GM19023 (cell line): ENCODE measurements around the gene WWC1.

Source experiments
- ATAC-seq: cut with Tn5 transposase; IDR thresholded peaks from one replicate; pipeline ENCODE4 v1.9.1; 2021; ENCODE audit warnings: mild to moderate bottlenecking, moderate library complexity; ENCODE audit not compliant: unreplicated experiment

WWC1 gene

DNA sequence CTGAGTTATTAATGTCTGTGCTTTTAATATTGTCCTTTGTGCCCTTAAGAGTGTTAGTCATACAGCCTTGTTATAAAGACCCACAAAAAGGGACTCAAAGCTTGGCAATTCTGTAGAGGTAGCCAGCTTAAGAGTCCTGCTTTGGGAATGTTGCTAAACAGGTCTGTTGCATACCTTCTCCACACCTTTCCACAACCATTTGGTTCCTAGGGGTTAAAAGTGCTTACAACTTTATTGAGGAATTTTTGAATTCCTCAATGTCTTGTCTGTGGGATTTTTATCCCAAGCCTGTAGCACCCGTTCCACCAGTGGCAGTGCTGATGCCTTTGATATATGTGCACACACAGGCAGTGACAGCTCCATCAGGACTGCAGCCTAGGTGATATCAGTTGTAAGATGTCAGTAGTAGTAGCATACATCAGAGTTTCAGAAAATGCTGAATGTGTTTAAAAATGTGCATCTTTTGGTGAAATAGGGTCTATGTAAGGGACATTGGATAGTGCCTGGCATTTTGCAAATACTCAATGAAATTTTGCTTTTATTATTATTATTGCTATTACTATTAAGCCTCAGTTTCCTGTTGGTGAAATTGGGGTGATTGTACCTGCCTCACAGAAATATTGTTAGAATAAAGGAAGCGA is 68.5 kb downstream of the WWC1 start:
- ATAC-seq = no peak

DNA sequence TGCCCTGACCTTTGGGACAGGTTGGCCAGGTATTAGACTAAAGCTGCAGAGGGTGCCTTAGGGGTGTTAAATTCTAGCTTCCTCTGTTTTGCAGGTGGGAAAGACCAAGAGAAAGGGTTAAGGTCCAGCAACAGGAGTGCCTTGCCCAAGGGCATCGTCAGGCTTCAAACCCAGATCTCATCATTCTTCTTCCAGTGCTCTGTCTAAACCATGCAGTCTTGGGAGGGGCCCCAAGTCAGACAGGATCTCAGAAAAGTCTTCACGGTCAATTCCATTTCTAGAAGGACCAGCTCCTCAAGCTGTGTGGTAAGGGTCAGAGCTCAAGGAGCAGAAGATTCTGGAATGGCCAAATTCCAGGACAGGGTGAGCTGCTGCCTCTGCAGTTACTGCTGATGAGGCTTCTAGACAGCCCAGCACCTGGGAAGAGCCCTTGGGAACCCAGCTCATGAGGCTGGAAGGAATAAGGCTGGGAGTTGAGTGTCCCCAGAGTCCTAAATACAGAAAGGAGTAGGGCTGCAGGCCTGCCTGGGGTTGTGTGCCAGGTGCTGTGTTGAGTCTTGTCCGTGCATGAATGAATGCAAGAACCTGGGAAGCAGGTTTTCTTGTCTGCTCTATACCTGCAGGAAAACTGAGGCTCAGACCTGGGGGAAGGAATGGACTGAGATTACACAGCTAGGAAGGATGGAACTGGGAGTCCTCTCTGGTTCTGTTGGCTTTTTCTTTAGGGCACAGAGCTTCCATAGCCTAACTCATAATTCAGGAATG is 69.3 kb downstream of the WWC1 start:
- ATAC-seq = no peak

DNA sequence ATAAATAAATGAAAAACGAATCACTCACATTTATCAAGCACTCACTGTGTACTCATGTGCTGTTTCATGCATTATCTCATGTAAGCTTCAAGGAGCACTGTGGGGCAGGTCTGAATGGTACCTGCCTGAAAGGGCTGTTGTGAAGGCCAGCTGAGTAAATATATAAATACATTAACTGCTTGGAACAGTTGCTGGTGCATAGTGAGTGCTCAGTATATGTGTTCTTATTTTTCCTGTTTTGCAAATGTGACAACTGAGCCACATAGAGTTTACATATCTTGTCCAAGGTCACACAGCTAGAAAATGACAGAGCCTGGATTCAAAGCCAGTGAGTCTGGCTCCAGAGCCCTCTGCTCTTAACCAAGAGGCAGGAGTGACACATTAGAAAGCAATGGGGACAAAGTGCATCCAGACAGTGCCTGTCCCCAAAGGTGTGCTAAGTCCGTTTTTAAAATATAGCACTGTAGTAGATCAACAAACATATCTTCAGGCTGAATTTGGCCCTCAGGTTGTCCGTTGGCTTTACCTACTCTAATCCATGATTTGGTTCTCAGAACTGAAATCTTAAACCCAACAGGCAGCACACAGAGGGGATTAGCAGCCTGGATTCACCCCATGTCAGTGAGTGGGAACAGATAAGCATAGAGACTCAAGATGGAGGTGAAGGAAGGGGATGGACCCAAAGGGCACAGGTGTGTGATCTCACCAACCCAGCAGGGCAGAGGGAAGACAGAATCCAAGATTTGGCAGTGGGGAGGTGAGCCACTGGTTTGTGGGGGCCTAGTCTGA is 70.8 kb downstream of the WWC1 start:
- no peak for ATAC-seq

DNA sequence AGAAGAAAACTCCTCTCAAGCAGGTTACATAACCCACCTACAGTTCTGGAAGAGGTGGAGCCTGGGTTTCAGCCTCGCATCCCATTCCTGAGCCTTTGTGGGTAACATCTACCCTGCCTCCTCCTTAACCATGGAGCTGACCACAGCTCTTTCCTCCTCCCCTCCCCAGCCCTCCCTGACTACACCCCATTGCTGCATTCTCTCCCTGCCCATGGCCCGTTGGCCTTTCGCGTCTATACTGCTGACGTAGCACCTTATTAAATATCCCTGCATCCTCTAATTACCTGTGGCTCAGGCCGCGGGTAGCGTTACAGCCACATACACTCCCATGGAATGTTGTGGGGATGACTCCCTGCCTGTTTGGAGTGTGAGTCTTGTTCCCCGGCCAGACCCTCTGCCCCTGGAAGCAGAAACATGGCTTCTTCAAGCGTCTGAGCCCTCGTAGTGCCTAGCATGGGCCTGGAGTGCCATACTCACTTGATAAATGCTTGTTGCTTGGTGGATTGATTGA is 72.8 kb downstream of the WWC1 start:
- ATAC-seq = no peak

DNA sequence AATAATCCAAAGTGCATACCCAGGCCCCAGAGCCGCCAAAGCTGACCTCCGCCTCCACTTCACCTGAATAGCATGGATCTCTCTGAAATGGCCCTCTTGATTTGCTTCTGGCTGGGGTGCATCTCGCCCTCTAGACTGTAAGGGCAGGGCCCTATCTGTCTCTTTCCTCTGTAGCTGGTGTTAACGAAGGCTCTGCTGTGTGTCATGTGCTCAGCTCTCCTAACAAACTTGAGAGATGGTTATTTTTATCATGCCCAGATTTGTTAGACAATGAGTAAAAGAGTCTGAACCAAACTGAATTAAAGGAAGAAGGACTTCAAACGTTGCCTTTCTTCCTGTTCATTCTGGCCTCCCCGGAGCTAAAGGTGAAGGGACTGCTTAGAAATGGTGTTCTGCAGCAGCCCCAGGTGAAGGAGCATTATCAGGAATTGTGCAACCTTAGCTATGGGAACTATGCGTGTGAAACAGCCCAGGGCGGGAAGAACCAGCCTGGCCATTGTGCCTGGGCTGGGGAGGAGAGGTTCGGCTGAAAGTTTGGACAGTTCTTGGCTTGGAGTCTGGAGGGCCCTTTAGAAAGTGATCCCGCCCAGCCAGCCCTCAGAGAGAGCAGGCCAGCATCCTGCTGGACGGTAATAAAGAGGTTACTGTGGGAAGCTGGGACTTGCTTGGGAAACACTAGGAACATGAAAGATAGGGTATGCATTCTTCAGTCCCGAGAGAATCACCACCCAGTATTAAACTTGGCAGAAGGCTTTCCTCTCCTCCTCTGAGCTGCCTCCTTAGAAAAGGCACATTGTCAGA is 73.5 kb downstream of the WWC1 start:
- ATAC-seq = no peak

DNA sequence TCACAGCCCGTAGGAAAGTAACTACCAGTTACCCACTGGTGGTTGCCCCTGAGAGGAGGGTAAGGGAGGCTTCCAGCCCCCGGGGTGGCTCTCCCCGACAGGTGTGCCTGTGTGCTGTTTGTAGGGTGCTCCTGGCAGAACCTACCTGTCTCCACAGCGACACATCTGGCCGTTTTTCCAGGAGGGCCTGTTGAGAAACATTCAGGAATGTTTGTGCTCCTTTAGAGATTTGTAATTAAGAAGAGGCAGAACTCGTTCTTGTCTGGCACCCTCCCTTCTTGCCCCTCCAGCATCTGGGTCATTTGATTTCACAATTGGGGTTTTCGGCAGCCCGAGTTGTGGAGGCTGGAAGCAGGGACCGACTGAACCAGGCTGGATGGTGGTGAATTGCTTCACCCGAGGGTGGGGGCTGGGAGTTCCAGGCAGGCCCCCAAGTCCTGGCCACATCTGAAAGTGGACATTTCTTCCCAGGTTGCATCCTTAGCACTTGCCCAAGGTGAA is 74.2 kb downstream of the WWC1 start:
- no peak for ATAC-seq

DNA sequence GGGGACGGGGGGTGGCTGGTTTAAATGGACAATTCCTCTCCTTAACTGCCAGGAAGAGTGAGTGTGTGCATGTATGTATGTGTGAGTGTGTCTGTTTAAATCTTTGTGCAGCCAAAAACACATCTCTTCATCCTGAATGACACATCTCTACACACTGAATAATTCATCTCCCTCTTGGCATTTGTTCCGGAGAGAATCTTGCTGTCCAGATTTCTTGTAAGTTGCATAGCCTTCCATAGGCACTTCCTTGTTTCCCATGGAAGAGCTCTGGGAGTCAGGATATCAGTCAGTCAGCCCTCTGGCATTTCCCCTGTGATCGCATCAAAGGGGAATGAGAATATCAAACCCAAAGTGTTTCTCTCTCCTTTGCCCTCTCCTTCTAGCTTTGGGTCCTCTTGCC is 74.7 kb downstream of the WWC1 start:
- no peak for ATAC-seq

DNA sequence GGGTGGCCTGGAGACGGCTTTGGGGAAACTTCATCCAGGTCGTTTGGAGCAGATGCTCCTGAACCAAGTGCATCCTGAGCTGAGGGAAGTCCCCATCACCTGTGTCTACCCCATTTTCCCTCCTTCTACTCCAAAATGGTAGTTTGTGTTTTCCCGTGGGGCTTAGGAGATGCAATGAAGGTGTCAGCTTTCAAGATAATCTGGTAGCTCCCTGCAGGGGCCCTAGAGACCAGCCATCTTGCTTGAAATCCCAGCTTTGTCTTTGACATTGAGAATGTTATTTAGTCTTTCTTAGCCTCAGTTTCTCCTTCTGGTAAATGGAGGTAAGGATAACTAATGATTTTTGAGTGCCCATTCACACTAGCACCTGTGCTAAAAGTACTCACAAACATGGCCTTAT is 77.4 kb downstream of the WWC1 start:
- ATAC-seq = no peak

DNA sequence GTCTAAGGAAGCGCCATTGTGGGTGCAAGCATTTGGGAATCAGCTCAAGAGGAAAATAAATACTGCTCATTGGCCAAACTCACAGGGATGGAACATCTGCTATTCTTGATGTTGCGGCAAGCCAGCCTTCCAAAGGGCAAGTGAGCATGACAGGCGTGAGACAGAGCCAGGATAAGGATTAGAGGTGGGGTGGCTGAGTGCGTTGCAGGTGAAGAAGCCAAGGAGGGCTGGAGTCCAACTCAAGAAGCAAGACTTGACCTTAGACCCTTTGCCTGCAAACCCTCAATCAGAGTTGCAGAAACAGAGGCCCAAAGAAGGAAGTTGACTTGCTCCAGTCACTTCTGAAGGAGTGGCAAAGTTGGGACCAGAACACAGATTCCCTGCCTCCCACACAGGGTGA is 79.4 kb downstream of the WWC1 start:
- no peak for ATAC-seq

DNA sequence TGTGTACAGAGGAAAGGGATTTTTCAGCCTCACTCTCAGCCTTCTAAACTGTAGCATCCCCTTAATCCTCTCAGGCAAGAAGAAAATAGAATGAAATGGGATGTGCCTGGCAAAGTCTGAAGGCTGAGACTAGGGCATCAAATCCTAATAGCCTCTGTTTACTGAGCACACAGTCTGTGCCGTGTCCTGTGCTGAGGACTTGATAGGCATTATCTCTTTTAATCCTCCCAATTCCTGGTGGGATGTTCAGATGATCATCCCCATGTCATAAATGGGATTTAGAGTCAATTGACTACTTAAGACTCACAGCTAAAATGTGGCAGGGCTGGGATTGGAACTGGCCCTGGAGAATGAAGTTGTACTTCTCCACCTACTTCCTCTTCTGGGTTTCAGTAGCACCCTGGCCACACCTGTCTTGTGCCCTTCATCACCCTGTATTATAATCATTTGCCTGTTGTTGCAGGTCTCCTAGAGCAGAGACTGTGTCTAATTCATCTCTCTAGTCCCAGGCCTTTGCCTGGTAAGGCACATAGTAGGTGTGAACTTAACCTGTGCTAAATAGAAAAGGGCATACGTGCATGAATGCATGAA is 81.0 kb downstream of the WWC1 start:
- ATAC-seq = no peak

DNA sequence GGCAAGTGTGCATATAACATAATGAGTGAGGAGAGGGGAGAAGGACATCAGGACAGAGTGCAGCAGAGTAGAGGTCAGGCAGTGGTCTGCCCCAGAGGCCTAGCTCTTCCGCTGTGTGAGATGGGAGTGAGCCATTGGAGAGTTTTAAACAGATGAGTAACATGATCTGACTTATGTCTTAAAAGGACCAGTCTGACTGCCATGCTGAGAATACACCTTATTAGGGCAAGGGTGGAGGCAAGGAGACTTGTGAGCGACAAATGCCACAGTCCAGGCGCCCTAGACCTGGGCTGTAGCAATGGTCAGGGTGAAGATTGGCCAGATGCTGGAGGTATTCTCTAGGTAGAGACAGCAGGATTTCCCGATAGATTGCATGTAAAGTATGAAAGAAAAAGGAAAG is 83.1 kb downstream of the WWC1 start:
- no peak for ATAC-seq

DNA sequence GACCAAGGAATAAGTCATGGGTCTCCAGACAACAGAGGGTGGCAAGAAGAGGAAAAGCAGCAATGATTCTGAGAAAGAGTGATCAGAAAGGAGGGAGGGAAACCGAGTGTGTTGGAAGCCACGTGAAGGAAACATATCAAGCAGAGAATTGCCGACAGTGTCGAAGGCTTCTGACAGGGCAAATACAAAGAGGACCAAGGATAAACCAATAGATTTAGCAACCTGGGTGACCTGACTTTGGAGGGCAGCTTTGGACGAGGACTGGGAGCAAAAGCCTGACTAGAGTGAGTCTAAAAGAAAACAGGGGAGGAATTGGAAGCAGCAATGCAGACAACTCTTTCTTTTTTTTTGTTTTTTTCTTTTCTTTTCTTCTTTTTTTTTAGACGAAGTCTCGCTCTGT is 83.8 kb downstream of the WWC1 start:
- no peak for ATAC-seq

DNA sequence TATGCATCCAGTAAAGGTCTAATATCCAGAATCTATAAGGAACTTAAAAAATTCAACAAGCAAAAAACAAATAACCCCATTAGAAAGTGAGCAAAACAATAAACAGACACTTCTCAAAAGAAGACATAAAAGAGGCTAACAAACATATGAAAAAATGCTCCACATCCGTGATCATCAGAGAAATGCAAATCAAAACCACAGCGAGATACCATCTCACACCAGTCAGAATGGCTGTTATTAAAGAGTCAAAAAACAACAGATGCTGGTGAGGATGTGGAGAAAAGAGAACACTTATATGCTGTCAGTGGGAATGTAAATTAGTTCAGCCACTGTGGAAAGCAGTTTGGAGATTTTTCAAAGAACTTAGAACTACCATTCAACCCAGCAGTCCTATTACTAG is 86.1 kb downstream of the WWC1 start:
- no peak for ATAC-seq

DNA sequence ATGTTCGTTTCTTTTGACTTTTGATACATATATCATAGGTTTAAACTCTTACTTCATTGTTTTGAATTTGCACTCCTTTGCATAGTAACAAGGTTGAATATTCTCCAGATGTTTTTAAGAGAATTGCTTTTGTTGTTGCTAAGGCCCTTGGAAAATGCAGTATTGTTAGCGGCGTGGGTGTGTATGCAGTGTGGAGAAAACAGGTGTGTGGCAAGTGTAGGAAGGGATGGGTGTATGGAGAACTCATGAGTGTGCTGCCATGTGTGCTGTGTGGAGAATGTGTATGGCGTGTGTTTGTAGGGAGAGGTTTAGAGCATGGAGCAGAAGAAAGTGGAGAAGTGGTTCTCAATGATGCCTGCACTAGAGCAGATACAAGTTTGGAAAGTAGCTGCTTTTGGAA is 87.3 kb downstream of the WWC1 start:
- ATAC-seq = no peak

DNA sequence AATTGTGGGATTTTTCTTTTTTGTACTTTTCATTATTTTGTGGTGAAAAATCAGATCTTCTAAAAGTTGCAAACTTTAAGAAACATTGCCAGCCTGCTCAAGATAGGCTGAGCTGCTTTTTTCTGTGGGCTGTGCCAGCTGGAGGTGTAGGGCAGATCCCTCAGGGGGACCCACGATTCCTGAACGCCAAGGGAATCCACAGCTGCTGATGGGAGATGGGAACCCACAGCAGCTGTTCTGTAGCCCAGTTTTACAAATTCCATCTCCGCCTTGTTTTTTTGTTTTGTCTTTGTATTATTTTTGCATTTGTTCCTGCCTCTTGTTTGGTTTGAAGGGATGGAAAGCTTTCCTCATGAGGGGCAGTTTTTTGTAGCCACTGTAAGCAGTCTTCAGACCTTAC is 91.0 kb downstream of the WWC1 start:
- ATAC-seq = no peak

DNA sequence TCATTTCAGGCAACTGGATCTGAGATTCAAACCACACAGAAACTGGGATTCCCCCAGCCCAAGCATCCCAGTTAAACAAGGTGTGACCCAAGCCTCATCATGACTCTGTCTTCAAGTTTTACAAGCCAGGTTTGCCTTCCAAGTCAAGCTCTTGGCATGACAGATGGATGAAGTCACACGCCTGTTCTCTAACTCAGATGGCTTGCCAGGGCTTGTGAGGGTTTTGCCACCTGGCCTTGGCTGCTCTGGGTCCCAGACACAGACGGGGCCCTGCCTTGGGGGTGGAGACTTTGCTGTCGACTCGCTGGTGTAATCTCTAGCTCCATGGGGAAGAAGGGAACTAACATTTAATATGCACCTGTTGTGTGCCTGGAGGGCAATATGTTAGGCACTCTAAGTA is 99.0 kb downstream of the WWC1 start:
- ATAC-seq = no peak

DNA sequence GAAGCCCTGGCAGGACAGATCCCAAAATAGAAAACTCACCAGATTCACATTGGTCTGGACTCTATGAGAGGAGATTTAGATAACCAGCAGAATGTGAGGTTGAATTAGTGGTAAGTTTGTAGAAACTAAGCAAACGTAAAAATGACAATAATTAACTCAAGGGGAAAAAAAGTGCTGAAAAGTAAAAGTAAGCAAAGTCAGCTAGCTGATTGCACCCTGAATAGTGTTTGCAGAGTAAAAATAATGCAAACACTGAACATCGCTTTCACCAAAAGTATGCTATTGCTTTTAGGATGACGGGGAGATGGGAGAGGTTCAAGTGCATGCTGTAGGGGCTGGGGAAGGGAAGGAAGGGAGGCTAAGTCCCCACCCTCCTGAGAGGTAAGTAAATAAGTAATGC is 102.3 kb downstream of the WWC1 start:
- ATAC-seq = no peak

DNA sequence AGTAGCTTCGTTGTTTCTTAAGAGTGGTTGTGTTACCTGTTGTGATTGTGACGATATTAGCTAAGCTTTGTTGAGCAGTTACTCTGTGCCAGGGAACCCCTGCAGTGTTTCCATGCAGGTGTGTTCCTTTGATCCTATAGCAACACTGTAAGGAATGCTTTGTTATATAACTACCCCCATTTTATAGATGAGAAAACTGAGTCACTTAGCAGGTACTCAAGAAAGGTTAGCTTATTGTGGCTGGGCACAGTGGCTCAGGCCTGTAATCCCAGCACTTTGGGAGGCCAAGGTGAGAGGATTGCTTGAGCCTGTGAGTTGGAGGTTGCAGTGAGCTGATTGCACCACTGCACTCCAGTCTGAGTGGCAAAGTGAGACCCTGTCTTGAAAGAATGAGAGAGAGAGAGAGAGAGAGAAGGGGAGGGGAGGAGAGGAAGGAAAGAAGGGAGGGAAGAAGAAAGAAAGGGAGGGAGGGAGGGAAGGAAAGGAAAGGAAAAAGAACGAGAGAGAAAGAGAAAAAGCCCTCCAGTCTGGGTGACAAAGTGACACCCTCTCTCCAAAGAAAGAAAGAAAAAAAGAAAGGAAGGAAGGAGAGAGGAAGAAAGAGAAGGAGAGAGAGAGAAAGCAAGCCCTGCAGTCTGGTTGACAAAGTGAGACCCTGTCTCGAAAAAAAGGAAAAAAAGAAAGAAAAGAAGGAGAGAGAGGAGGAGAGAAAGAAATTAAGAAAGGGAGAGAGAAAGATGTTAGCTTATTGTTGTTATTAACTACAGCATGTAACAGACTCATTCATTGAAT is 109.2 kb downstream of the WWC1 start:
- no peak for ATAC-seq

DNA sequence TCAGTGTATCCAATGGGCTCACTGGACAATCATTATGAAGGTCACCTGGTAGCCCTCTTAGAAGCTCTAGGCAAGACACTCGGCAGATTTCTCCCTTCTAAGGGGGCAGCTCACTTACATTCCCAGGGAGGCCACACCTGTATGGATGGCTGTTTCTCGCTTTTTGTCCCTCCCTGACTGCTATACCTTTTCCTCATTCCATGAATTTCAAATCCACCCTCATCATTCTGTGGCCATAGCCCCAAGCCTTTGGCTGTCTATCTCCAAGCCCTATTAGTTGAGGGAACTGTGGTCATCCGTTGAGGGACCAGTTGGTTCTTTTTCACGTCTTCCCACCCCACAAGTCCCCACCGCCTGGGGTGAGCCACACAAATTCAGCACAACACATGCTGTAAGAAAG is 109.8 kb downstream of the WWC1 start:
- ATAC-seq = no peak

DNA sequence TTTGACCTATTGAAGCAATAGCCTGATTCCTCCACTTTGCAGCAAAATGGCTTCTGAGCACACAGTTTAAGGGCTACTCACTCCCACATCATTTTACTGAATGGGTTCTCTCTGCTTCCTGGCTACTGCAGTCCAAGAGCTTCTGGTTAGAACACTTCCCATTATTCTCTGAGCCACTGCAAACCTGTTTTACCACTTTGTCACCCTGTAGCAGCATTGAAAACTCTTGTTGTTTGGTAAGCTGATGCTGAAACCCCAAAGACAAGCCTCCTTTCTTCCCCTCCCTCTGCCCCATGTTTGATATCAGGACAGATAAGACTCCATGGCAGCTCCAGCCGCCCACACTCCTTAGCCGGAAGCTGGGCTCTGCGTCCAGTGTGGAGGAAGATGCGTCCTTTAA is 110.4 kb downstream of the WWC1 start:
- ATAC-seq = no peak
